Osteoblast (primary cell): ENCODE data around the gene KMO. TPM values are rescaled to one million over a fixed set of nuclear protein-coding genes. Genes with fewer than 3 reads are reported as not detected.

Experiments
- DNase-seq: peaks from one replicate; pipeline ENCODE4 v3.0.0; 2011; ENCODE audit warnings: low spot score, mixed read lengths; ENCODE audit not compliant: insufficient read length; ENCODE audit errors: missing footprints
- H2AFZ ChIP-seq: 2 replicates; pipeline ENCODE4 v1.6.0; 2011; ENCODE audit warnings: mild to moderate bottlenecking, low read length
- H3K27ac ChIP-seq: 2 replicates; pipeline ENCODE4 v1.5.1; 2011; ENCODE audit warnings: mild to moderate bottlenecking, low read depth, low read length, moderate library complexity
- H3K27me3 ChIP-seq: 2 replicates; pipeline ENCODE4 v1.6.0; 2012; ENCODE audit warnings: mild to moderate bottlenecking, control low read depth, inconsistent platforms, low read length, moderate library complexity; ENCODE audit not compliant: insufficient read depth
- H3K36me3 ChIP-seq: 2 replicates; pipeline ENCODE4 v1.5.1; 2011; ENCODE audit warnings: mild to moderate bottlenecking, low read length, control low read depth, moderate library complexity; ENCODE audit not compliant: insufficient read depth
- H3K4me1 ChIP-seq: 2 replicates; pipeline ENCODE4 v1.5.1; 2011; ENCODE audit warnings: mild to moderate bottlenecking, low read length, control low read depth, moderate library complexity; ENCODE audit not compliant: insufficient read depth
- H3K4me2 ChIP-seq: 2 replicates; pipeline ENCODE4 v1.6.0; 2011; ENCODE audit warnings: mild to moderate bottlenecking, low read length; ENCODE audit not compliant: insufficient read depth
- H3K4me3 ChIP-seq: fragments of 200-600 bp; sonication (generic); 3 replicates; pipeline ENCODE4 v1.5.1; 2012; ENCODE audit warnings: mild to moderate bottlenecking, low read length, inconsistent platforms; ENCODE audit not compliant: insufficient read depth
- H3K79me2 ChIP-seq: 2 replicates; pipeline ENCODE4 v1.6.0; 2012; ENCODE audit warnings: mild to moderate bottlenecking, low read length, control low read depth, inconsistent platforms; ENCODE audit not compliant: insufficient read depth
- H3K9me3 ChIP-seq: 2 replicates; pipeline ENCODE4 v1.5.1; 2011; ENCODE audit warnings: low read depth, low read length, control low read depth
- H4K20me1 ChIP-seq: 2 replicates; pipeline ENCODE4 v1.6.0; 2012; ENCODE audit warnings: mild to moderate bottlenecking, low read length, control low read depth; ENCODE audit not compliant: insufficient read depth
- CTCF ChIP-seq: IDR thresholded peaks from 2 replicates; pipeline ENCODE4 v1.5.1; 2011; ENCODE audit warnings: mild to moderate bottlenecking, low read depth, low read length, moderate library complexity; ENCODE audit errors: extremely low read depth
- total RNA-seq: library from RNA; depleted of rRNA; stranded (reverse); fragments of >200 nt; gene quantifications from 2 replicates; pipeline ENCODE4 v1.2.3, GENCODE V29; 2012

The KMO gene
- total RNA-seq, 1 donor = 0.36 TPM

GRCh38 chr1:241507189-241507863, 24.9 kb upstream of the KMO start:
- Histone ChIP-seq H2AFZ (no peak overlapping the region), H3K4me3 (no peak overlapping the region), H3K27me3 (no peaks in the 10 kb centered on the region), H3K27ac (peak overlapping the region; percentile 42), H3K36me3 (peaks cover 70% of the 10 kb centered on the region), H3K79me2 (peaks cover 2% of the 10 kb centered on the region), H3K9me3 (no peaks in the 10 kb centered on the region), H3K4me2 (peak overlapping the region; percentile 7), H4K20me1 (no peaks in the 10 kb centered on the region), H3K4me1 (peaks cover 14% of the 10 kb centered on the region)
- TF ChIP-seq CTCF = no peak
- no peak for DNase-seq

GRCh38 chr1:241513378-241513777, 18.8 kb upstream of the KMO start:
- Histone ChIP-seq H3K9me3 (no peaks in the 10 kb centered on the region), H3K4me3 (no peak overlapping the region), H2AFZ (no peak overlapping the region), H4K20me1 (no peaks in the 10 kb centered on the region), H3K27ac (no peak overlapping the region), H3K27me3 (no peaks in the 10 kb centered on the region), H3K4me2 (no peak overlapping the region), H3K79me2 (peaks cover 46% of the 10 kb centered on the region), H3K36me3 (peaks cover 38% of the 10 kb centered on the region), H3K4me1 (peaks cover 10% of the 10 kb centered on the region)
- no peak for TF ChIP-seq CTCF
- no peak for DNase-seq

- Histone ChIP-seq H3K4me2 (peak overlapping the region; percentile 90), H3K79me2 (peaks cover 50% of the 10 kb centered on the region), H3K4me1 (peaks cover 10% of the 10 kb centered on the region), H3K4me3 (peak overlapping the region; percentile 90), H4K20me1 (no peaks in the 10 kb centered on the region), H3K36me3 (peaks cover 7% of the 10 kb centered on the region), H3K9me3 (no peaks in the 10 kb centered on the region), H3K27ac (peak overlapping the region; percentile 52), H3K27me3 (peaks cover 17% of the 10 kb centered on the region), H2AFZ (peak overlapping the region; percentile 83)
- DNase-seq = peak; percentile 62
- no peak for TF ChIP-seq CTCF
Observed at GRCh38 chr1:241518476-241519307, 13.5 kb upstream of the KMO start.
